Measurements from ENCODE around the gene SYT8. TPM values are rescaled to one million over a fixed set of nuclear protein-coding genes. Genes with fewer than 3 reads are reported as not detected.

Gene SYT8
- total and polyA plus RNA-seq, 10 donors = 0.83 TPM; not detected in 9

GRCh38 chr11:1869427-1870325, 34.9 kb downstream of the SYT8 start:
- TF ChIP-seq POLR2A (IDR thresholded peaks at IDR 0.05) (no peak), POLR2AphosphoS5 (IDR thresholded peaks at IDR 0.05) (peak; percentile 66 to 83 (median 80)), CTCF (IDR thresholded peaks at IDR 0.05 in 8 of 11, conservative IDR thresholded peaks at IDR 0.05 in 3 of 11) (peak in 8 of 11 experiments; percentile 19 to 53 (median 38))
- Histone ChIP-seq H3K36me3 (peaks cover 0 to 52% (median 2%) of the 10 kb centered on the region in 6 donors), H3K4me1 (peaks cover 28 to 96% (median 73%) of the 10 kb centered on the region in 6 donors), H3K9me3 (no peaks in the 10 kb centered on the region), H3K27me3 (replicated peaks in 1 of 7) (no peaks in the 10 kb centered on the region), H3K27ac (peak overlapping the region; percentile 34 to 87 (median 81)), H3K4me3 (peak overlapping the region; percentile 19 to 71 (median 46))
- intact Hi-C loops (cut with DNase I; ENCODE audit: low total_unique reads) = no loop called here
- DNase-seq = peak; percentile 84
- WGBS, 5 donors = 67 to 73% (median 70%) methylated on average over 22 to 34 of the region's 34 CpGs

GRCh38 chr11:1870326-1870696, 35.5 kb downstream of the SYT8 start:
- H3K4me1 ChIP-seq = peaks cover 25 to 96% (median 69%) of the 10 kb centered on the region in 6 donors
- H3K4me3 ChIP-seq = peak overlapping the region; percentile 32 to 71 (median 46)
- no peak for TF ChIP-seq POLR2A (IDR thresholded peaks at IDR 0.05)
- no peak for TF ChIP-seq CTCF (IDR thresholded peaks at IDR 0.05 in 8 of 11, conservative IDR thresholded peaks at IDR 0.05 in 3 of 11)
- no peak for TF ChIP-seq POLR2AphosphoS5 (IDR thresholded peaks at IDR 0.05)
- no peaks in the 10 kb centered on the region for H3K27me3 ChIP-seq (replicated peaks in 1 of 7)
- H3K36me3 ChIP-seq = peaks cover 0 to 52% (median 2%) of the 10 kb centered on the region in 6 donors
- 70 to 92% (median 77%) methylated on average over 8 to 12 of the region's 12 CpGs for WGBS, 5 donors
- intact Hi-C loops (cut with DNase I; ENCODE audit: low total_unique reads) = no loop called here
- H3K9me3 ChIP-seq = no peaks in the 10 kb centered on the region
- DNase-seq = peak; percentile 72
- H3K27ac ChIP-seq = peak overlapping the region; percentile 48 to 87 (median 81)

GRCh38 chr11:1870721-1871466, 36.1 kb downstream of the SYT8 start:
- H3K27ac ChIP-seq = peak overlapping the region; percentile 53 to 87 (median 81)
- intact Hi-C loops (cut with DNase I; ENCODE audit: low total_unique reads) = no loop called here
- H3K36me3 ChIP-seq = peaks cover 0 to 52% (median 2%) of the 10 kb centered on the region in 6 donors
- 55 to 67% (median 62%) methylated on average over 47 to 50 of the region's 50 CpGs for WGBS, 5 donors
- H3K9me3 ChIP-seq = no peaks in the 10 kb centered on the region
- H3K27me3 ChIP-seq (replicated peaks in 1 of 7) = no peaks in the 10 kb centered on the region
- DNase-seq = peak; percentile 84
- TF ChIP-seq POLR2AphosphoS5 (IDR thresholded peaks at IDR 0.05) (peak; percentile 31 to 80 (median 65)), CTCF (IDR thresholded peaks at IDR 0.05 in 8 of 11, conservative IDR thresholded peaks at IDR 0.05 in 3 of 11) (no peak)
- H3K4me1 ChIP-seq = peaks cover 22 to 96% (median 67%) of the 10 kb centered on the region in 6 donors
- H3K4me3 ChIP-seq = peak overlapping the region; percentile 32 to 71 (median 46)
